Smooth muscle cell (in vitro differentiated cells): ENCODE measurements around the gene RNF145. TPM values are rescaled to one million over a fixed set of nuclear protein-coding genes. Genes with fewer than 3 reads are reported as not detected.

Source experiments
- DNase-seq: peaks from one replicate; lab custom pipeline; 2025; ENCODE audit not compliant: unreplicated experiment; lab: John Stamatoyannopoulos, UW
- H2AFZ ChIP-seq: fragments of 200-600 bp; sonication (generic); 2 replicates; pipeline ENCODE4 v1.6.0; 2016; ENCODE audit warnings: antibody characterized with exemption, low read depth, mild to moderate bottlenecking
- H3F3A ChIP-seq: fragments of 200-600 bp; sonication (generic); 2 replicates; pipeline ENCODE4 v1.6.0; 2017; ENCODE audit warnings: antibody characterized with exemption, low read depth
- H3K27ac ChIP-seq: fragments of 200-600 bp; sonication (generic); 2 replicates; pipeline ENCODE4 v1.5.1; 2016; ENCODE audit warnings: low read depth, mild to moderate bottlenecking
- H3K27me3 ChIP-seq: fragments of 200-600 bp; sonication (generic); 2 replicates; pipeline ENCODE4 v1.6.1; 2016; ENCODE audit warnings: low read depth, mild to moderate bottlenecking
- H3K36me3 ChIP-seq: fragments of 200-600 bp; sonication (generic); 2 replicates; pipeline ENCODE4 v1.5.1; 2016; ENCODE audit warnings: low read depth
- H3K4me1 ChIP-seq: fragments of 200-600 bp; sonication (generic); 2 replicates; pipeline ENCODE4 v1.5.1; 2016; ENCODE audit warnings: low read depth
- H3K4me2 ChIP-seq: fragments of 200-600 bp; sonication (generic); 2 replicates; pipeline ENCODE4 v1.6.0; 2016; ENCODE audit warnings: mild to moderate bottlenecking
- H3K4me3 ChIP-seq: fragments of 200-600 bp; sonication (generic); 2 replicates; pipeline ENCODE4 v1.5.1; 2016; ENCODE audit warnings: mild to moderate bottlenecking
- H3K79me2 ChIP-seq: fragments of 200-600 bp; sonication (generic); 2 replicates; pipeline ENCODE4 v1.6.0; 2016; ENCODE audit warnings: low read depth, mild to moderate bottlenecking
- H3K9ac ChIP-seq: fragments of 200-600 bp; sonication (generic); 2 replicates; pipeline ENCODE4 v1.6.0; 2016; ENCODE audit warnings: low read depth
- H3K9me3 ChIP-seq: fragments of 200-600 bp; sonication (generic); replicated peaks from 2 replicates; pipeline ENCODE4 v1.5.1; 2016; ENCODE audit warnings: low read depth
- H4K20me1 ChIP-seq: fragments of 200-600 bp; sonication (generic); 2 replicates; pipeline ENCODE4 v1.6.0; 2016; ENCODE audit warnings: low read depth
- WGBS: methylation state at CpG from one replicate; pipeline ENCODE4 v1.1.7; 2016; ENCODE audit warnings: low lambda C conversion rate; 5-methylcytosine and 5-hydroxymethylcytosine counted together
- polyA plus RNA-seq: library from polyadenylated mRNA; unstranded; fragments of >200 nt; fragmentation: Nextera tagmentation; extraction: Ambion mirVana; gene quantifications from 2 replicates; pipeline ENCODE4 v1.2.1, GENCODE V29; 2016
- total RNA-seq: library from RNA; depleted of rRNA; stranded (reverse); fragments of >200 nt; gene quantifications from 2 replicates; pipeline ENCODE4 v1.2.3, GENCODE V29; 2014
- TF ChIP-seq, protein P1 (sequence below): fragments of 200-600 bp; sonication (generic); IDR thresholded peaks from 2 replicates; pipeline ENCODE4 v1.5.1; 2017; ENCODE audit warnings: borderline replicate concordance, mild to moderate bottlenecking, antibody characterized with exemption; ENCODE audit not compliant: insufficient read depth, poor library complexity, severe bottlenecking

Gene RNF145
- total and polyA plus RNA-seq, 2 experiments from 2014 or later = 24.3 to 74.3 TPM

DNA sequence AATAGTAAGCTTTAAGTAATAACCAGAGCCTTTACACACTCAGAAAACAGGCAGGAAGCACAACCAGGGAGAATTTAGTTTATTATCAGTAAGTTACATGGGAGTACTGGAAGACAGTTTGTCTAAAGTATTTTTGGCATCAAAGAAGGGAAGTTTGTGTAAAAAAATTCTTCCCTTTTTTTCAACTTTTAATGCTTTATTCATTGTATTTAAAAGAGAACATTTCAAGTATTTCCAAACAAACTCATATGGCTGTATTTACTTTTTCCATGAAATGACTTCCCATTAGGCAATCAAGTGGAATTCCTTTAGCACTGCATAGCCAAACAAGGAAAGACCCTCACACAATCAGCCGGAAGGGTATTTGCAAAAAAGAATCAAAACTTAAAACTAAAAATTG lies 26.7 kb downstream of the RNF145 start:
- Histone ChIP-seq H3K9ac (peak overlapping the region; percentile 54), H3K4me2 (peak overlapping the region; percentile 67), H4K20me1 (no peaks in the 10 kb centered on the region), H3K36me3 (no peaks in the 10 kb centered on the region), H2AFZ (no peak overlapping the region), H3K27me3 (no peaks in the 10 kb centered on the region), H3K4me1 (peaks cover 75% of the 10 kb centered on the region), H3K4me3 (no peak overlapping the region), H3F3A (peaks cover 55% of the 10 kb centered on the region), H3K27ac (peak overlapping the region; percentile 99), H3K9me3 (no peaks in the 10 kb centered on the region), H3K79me2 (peaks cover 35% of the 10 kb centered on the region)
- DNase-seq = no peak
- TF ChIP-seq, protein P1, sequence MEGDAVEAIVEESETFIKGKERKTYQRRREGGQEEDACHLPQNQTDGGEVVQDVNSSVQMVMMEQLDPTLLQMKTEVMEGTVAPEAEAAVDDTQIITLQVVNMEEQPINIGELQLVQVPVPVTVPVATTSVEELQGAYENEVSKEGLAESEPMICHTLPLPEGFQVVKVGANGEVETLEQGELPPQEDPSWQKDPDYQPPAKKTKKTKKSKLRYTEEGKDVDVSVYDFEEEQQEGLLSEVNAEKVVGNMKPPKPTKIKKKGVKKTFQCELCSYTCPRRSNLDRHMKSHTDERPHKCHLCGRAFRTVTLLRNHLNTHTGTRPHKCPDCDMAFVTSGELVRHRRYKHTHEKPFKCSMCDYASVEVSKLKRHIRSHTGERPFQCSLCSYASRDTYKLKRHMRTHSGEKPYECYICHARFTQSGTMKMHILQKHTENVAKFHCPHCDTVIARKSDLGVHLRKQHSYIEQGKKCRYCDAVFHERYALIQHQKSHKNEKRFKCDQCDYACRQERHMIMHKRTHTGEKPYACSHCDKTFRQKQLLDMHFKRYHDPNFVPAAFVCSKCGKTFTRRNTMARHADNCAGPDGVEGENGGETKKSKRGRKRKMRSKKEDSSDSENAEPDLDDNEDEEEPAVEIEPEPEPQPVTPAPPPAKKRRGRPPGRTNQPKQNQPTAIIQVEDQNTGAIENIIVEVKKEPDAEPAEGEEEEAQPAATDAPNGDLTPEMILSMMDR = no peak
- 46% methylated on average over 1 of the region's 1 CpG for WGBS

DNA sequence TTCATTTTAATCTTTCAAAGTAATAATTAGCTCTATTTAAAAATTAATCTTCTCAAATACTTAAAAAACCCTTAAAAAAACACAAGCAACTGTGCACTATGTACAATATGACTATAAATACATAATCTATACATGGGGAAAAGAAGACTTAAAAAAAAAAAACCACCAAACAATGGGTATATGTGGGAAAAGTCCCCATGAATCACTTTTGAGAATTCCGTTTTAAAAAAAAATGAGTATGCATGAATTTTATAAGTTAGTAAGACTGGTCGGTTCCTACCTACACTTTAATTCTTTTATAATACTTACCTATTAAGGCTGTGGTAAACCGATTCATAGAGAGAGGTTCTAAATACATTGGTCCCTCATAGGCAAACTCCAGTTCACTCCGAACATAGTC lies 27.7 kb downstream of the RNF145 start:
- Histone ChIP-seq H3K4me3 (no peak overlapping the region), H3K9ac (peak overlapping the region; percentile 77), H3K79me2 (peaks cover 39% of the 10 kb centered on the region), H3F3A (peaks cover 54% of the 10 kb centered on the region), H3K4me2 (peak overlapping the region; percentile 67), H3K9me3 (no peaks in the 10 kb centered on the region), H3K27ac (peak overlapping the region; percentile 99), H3K4me1 (peaks cover 75% of the 10 kb centered on the region), H3K27me3 (no peaks in the 10 kb centered on the region), H2AFZ (no peak overlapping the region), H4K20me1 (no peaks in the 10 kb centered on the region), H3K36me3 (no peaks in the 10 kb centered on the region)
- DNase-seq = no peak
- 92% methylated on average over 4 of the region's 4 CpGs for WGBS
- TF ChIP-seq, protein P1 = no peak

DNA sequence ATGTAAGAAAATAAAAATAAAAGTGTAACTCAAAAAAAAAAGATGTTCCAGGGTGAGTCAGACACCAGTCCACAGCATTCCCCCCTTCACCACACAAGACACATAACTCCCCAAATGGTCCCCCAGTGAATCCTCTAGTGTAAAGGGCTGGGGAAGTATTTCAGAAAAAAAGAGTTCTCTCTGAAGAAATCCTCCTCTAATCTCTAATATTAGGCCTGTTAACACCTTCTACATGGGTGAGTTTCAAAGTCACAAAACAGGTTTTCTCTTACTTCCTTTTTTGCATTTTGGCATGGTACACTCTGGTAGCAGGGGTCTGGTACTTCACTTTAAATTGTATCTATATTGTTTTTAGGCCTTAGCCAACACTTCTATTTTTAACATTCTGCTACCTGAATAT lies 28.2 kb downstream of the RNF145 start:
- Histone ChIP-seq H3K79me2 (peaks cover 44% of the 10 kb centered on the region), H3K4me3 (no peak overlapping the region), H3K9ac (peak overlapping the region; percentile 77), H2AFZ (no peak overlapping the region), H3K27me3 (no peaks in the 10 kb centered on the region), H3K27ac (peak overlapping the region; percentile 99), H3K4me2 (peak overlapping the region; percentile 67), H3K9me3 (no peaks in the 10 kb centered on the region), H4K20me1 (no peaks in the 10 kb centered on the region), H3K4me1 (peaks cover 73% of the 10 kb centered on the region), H3F3A (peaks cover 52% of the 10 kb centered on the region), H3K36me3 (no peaks in the 10 kb centered on the region)
- no peak for DNase-seq
- TF ChIP-seq, protein P1 = no peak

DNA sequence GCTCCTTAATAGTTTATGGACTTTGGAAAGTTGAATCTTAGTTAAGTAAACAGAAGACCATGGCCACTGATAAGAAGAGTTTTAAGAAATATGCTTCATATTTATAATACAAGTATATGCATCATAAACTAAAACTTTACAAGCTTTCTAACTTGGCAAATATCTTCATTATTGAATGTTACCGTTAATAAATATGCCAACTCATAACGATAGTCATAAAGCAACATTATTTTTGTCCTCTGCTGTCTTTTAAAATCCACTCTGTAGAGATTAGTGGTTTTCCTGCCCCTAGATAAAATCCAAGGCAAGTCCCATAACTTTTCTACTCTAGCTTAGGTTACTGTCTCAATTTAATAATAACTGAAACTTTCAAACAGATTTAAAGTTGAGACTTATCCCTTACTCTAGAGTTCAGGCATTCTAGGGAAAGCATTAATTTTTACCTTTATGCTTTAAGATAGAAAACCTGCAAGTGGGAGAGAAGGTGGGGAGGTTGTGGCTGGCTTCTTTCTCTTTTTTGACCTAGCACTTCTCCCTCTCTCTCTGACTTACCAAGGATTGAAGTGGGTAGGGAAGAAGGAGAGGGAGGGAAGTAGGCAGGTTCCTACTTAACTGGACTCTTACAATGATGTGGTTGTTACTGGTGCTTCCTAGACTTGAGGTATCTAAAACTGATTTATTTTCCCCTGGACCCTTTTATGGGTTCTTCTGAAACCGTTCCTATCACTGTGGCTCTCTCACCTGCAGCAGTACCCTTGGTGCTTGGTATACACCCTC lies 29.6 kb downstream of the RNF145 start:
- WGBS = 27% methylated on average over 3 of the region's 3 CpGs
- TF ChIP-seq, protein P1 = no peak
- H3K9ac ChIP-seq = peak overlapping the region; percentile 89
- H3K36me3 ChIP-seq = no peaks in the 10 kb centered on the region
- no peaks in the 10 kb centered on the region for H3K9me3 ChIP-seq
- H3K4me2 ChIP-seq = peak overlapping the region; percentile 67
- H2AFZ ChIP-seq = no peak overlapping the region
- H3K79me2 ChIP-seq = peaks cover 59% of the 10 kb centered on the region
- peak overlapping the region; percentile 99 for H3K27ac ChIP-seq
- H3K4me3 ChIP-seq = peak overlapping the region; percentile 17
- H3F3A ChIP-seq = peaks cover 46% of the 10 kb centered on the region
- no peaks in the 10 kb centered on the region for H4K20me1 ChIP-seq
- DNase-seq = no peak
- H3K4me1 ChIP-seq = peaks cover 74% of the 10 kb centered on the region
- no peaks in the 10 kb centered on the region for H3K27me3 ChIP-seq
